WTC11 (cell line): ENCODE data around the gene TMEM54. TPM values are rescaled to one million over a fixed set of nuclear protein-coding genes. Genes with fewer than 3 reads are reported as not detected.

Source experiments
- ATAC-seq: fragments of 200-7000 bp; cut with Tn5 transposase; 2 replicates; pipeline ENCODE4 v1.10.0; 2021; ENCODE audit warnings: mild to moderate bottlenecking, moderate library complexity
- CTCF ChIA-PET: fragments of 300-600 bp; sonication (Branson Sonifier 250); formaldehyde crosslinking; loops from one replicate; lab custom pipeline; 2021; ENCODE audit warnings: antibody characterized with exemption; lab: Charles Lee
- POLR2A ChIA-PET: fragments of 350-600 bp; sonication (Branson Sonifier 250); formaldehyde crosslinking; loops from one replicate; lab custom pipeline; 2021; ENCODE audit warnings: antibody characterized with exemption; lab: Charles Lee
- DNase-seq: peaks from one replicate; pipeline ENCODE4 v3.0.0; 2021; ENCODE audit warnings: low spot score
- H3K27ac Mint-ChIP-seq: 2 replicates; pipeline ENCODE4 v1.8.0; 2021; ENCODE audit warnings: mixed read lengths
- H3K27me3 Mint-ChIP-seq: 2 replicates; pipeline ENCODE4 v1.8.0; 2021; ENCODE audit warnings: low read depth, mild to moderate bottlenecking, moderate library complexity, mixed read lengths
- H3K36me3 Mint-ChIP-seq: 2 replicates; pipeline ENCODE4 v1.8.0; 2021; ENCODE audit warnings: mixed read lengths
- H3K4me1 Mint-ChIP-seq: 2 replicates; pipeline ENCODE4 v1.8.0; 2022; ENCODE audit warnings: mixed read lengths
- H3K4me3 Mint-ChIP-seq: 2 replicates; pipeline ENCODE4 v1.8.0; 2021; ENCODE audit warnings: mild to moderate bottlenecking, moderate library complexity, mixed read lengths
- H3K9me3 Mint-ChIP-seq: 2 replicates; pipeline ENCODE4 v1.8.0; 2021; ENCODE audit warnings: mixed read lengths
- AR ChIP-seq: fragments of 250-450 bp; sonication (Bioruptor Pico); IDR thresholded peaks from 2 replicates; pipeline ENCODE4 v1.9.0; 2021; ENCODE audit warnings: mild to moderate bottlenecking
- CTCF ChIP-seq: fragments of 200-600 bp; IDR thresholded peaks from 2 replicates; pipeline ENCODE4 v1.8.0; 2022; ENCODE audit warnings: antibody characterized with exemption
- E2F4 ChIP-seq: sonication (generic); formaldehyde crosslinking; IDR thresholded peaks from 2 replicates; pipeline ENCODE4 v1.8.1; 2022; ENCODE audit warnings: low read depth, mild to moderate bottlenecking, moderate library complexity, missing genetic modification reagents, borderline replicate concordance
- ETV6 ChIP-seq: sonication (generic); formaldehyde crosslinking; IDR thresholded peaks from 2 replicates; pipeline ENCODE4 v1.8.1; 2022; ENCODE audit warnings: mild to moderate bottlenecking, missing genetic modification reagents
- FOXK1 ChIP-seq: sonication (generic); formaldehyde crosslinking; IDR thresholded peaks from 2 replicates; pipeline ENCODE4 v1.8.0; 2022; ENCODE audit warnings: mild to moderate bottlenecking, moderate library complexity, missing genetic modification reagents
- IRF1 ChIP-seq: sonication (generic); formaldehyde crosslinking; IDR thresholded peaks from 2 replicates; pipeline ENCODE4 v1.8.0; 2023; ENCODE audit warnings: missing genetic modification reagents
- IRF2 ChIP-seq: sonication (generic); formaldehyde crosslinking; IDR thresholded peaks from 2 replicates; pipeline ENCODE4 v1.8.0; 2022; ENCODE audit warnings: low read depth, missing genetic modification reagents, borderline replicate concordance
- MYBL2 ChIP-seq: sonication (generic); formaldehyde crosslinking; IDR thresholded peaks from 2 replicates; pipeline ENCODE4 v1.8.1; 2023; ENCODE audit warnings: mild to moderate bottlenecking, moderate library complexity, missing genetic modification reagents
- NR1H2 ChIP-seq: sonication (generic); formaldehyde crosslinking; IDR thresholded peaks from 2 replicates; pipeline ENCODE4 v1.9.0; 2021; ENCODE audit warnings: mild to moderate bottlenecking, moderate library complexity, missing genetic modification reagents
- NR2C2 ChIP-seq: sonication (generic); formaldehyde crosslinking; IDR thresholded peaks from 2 replicates; pipeline ENCODE4 v1.8.0; 2022; ENCODE audit warnings: mild to moderate bottlenecking, missing genetic modification reagents
- RELA ChIP-seq: sonication (generic); formaldehyde crosslinking; IDR thresholded peaks from 2 replicates; pipeline ENCODE4 v1.8.1; 2022; ENCODE audit warnings: missing genetic modification reagents, mild to moderate bottlenecking, borderline replicate concordance
- SMAD3 ChIP-seq: sonication (generic); formaldehyde crosslinking; IDR thresholded peaks from 2 replicates; pipeline ENCODE4 v1.8.0; 2022; ENCODE audit warnings: missing genetic modification reagents, mild to moderate bottlenecking, borderline replicate concordance
- STAT6 ChIP-seq: sonication (generic); formaldehyde crosslinking; conservative IDR thresholded peaks from 2 replicates; pipeline ENCODE4 v1.8.1; 2023; ENCODE audit warnings: mild to moderate bottlenecking, low read depth, missing genetic modification reagents, moderate library complexity
- TEAD4 ChIP-seq: sonication (generic); formaldehyde crosslinking; IDR thresholded peaks from 2 replicates; pipeline ENCODE4 v1.8.0; 2022; ENCODE audit warnings: mild to moderate bottlenecking, missing genetic modification reagents
- USF1 ChIP-seq: sonication (generic); formaldehyde crosslinking; IDR thresholded peaks from 2 replicates; pipeline ENCODE4 v1.8.0; 2022; ENCODE audit warnings: mild to moderate bottlenecking, missing genetic modification reagents
- ZBTB43 ChIP-seq: sonication (generic); formaldehyde crosslinking; IDR thresholded peaks from 2 replicates; pipeline ENCODE4 v1.8.1; 2023; ENCODE audit warnings: mild to moderate bottlenecking, missing genetic modification reagents
- ZMAT4 ChIP-seq: fragments of 250-450 bp; sonication (Bioruptor Pico); IDR thresholded peaks from 2 replicates; pipeline ENCODE4 v1.9.0; 2021; ENCODE audit warnings: mild to moderate bottlenecking
- ZNF219 ChIP-seq: sonication (generic); formaldehyde crosslinking; IDR thresholded peaks from 2 replicates; pipeline ENCODE4 v1.8.0; 2023; ENCODE audit warnings: missing genetic modification reagents, mild to moderate bottlenecking, borderline replicate concordance
- ZNF317 ChIP-seq: sonication (generic); formaldehyde crosslinking; IDR thresholded peaks from 2 replicates; pipeline ENCODE4 v1.8.1; 2023; ENCODE audit warnings: low read depth, mild to moderate bottlenecking, moderate library complexity, missing genetic modification reagents, borderline replicate concordance
- ZNF423 ChIP-seq: fragments of 250-450 bp; sonication (Bioruptor Pico); IDR thresholded peaks from 2 replicates; pipeline ENCODE4 v2.1.2; 2022; ENCODE audit warnings: mild to moderate bottlenecking, moderate library complexity
- total RNA-seq: library from RNA; stranded (reverse); gene quantifications from 3 replicates; pipeline ENCODE4 v1.2.3, GENCODE V29; 2021

Gene TMEM54
- total RNA-seq, 1 experiment from 2014 or later = 20.7 TPM

GRCh38 chr1:32871364-32872191, 29.6 kb downstream of the TMEM54 start (continued):
- TF ChIP-seq ZNF317 (CRISPR knock-in tag) (no peak), ZMAT4 (CRISPR knock-in tag) (no peak), USF1 (CRISPR knock-in tag) (no peak), NR2C2 (no peak), E2F4 (no peak), CTCF (no peak), TEAD4 (CRISPR knock-in tag) (no peak), STAT6 (CRISPR knock-in tag) (no peak), ETV6 (no peak), IRF1 (no peak)

- peak; percentile 49 for ATAC-seq
- CTCF ChIA-PET = interaction anchor here (0.6 to 4.6 kb wide), 7 partner anchors 9 to 159 kb away, joined by 3 to 45 read pairs (median 4); partner anchors contain the start of genes HPCA, S100PBP and YARS1
- no peaks in the 10 kb centered on the region for H3K9me3 Mint-ChIP-seq
- peaks cover 39% of the 10 kb centered on the region for H3K27me3 Mint-ChIP-seq
- no peaks in the 10 kb centered on the region for H3K36me3 Mint-ChIP-seq
- H3K4me1 Mint-ChIP-seq = peaks cover 32% of the 10 kb centered on the region
- H3K27ac Mint-ChIP-seq = no peak within 1 kb of the TSS
- DNase-seq = peak; percentile 56
- H3K4me3 Mint-ChIP-seq = peak within 1 kb of the TSS; percentile 76
- POLR2A ChIA-PET = interaction anchor here (0.5 to 1.3 kb wide), 3 partner anchors 45 to 186 kb away, joined by 4 to 7 read pairs (median 5); partner anchors contain the start of genes S100PBP and YARS1
- TF ChIP-seq IRF1 (no peak), NR1H2 (CRISPR knock-in tag) (no peak), IRF2 (CRISPR knock-in tag) (no peak), ZBTB43 (CRISPR knock-in tag) (no peak), SMAD3 (CRISPR knock-in tag) (no peak), AR (CRISPR knock-in tag) (no peak), ZNF423 (no peak), TEAD4 (CRISPR knock-in tag) (no peak), FOXK1 (CRISPR knock-in tag) (no peak), MYBL2 (CRISPR knock-in tag) (no peak), ZNF219 (CRISPR knock-in tag) (no peak), RELA (CRISPR knock-in tag) (no peak)
Observed at GRCh38 chr1:32870615-32871363, 30.4 kb downstream of the TMEM54 start, which contains the start of gene FNDC5. TSS of gene FNDC5 (minus strand) at chr1:32870912.
